ENCODE results near the gene DPF1. TPM values are rescaled to one million over a fixed set of nuclear protein-coding genes. Genes with fewer than 3 reads are reported as not detected.
A peak's percentile ranks its signal among the peaks of the same experiment; 100 is the strongest.
"Not testable (repeated sequence)": the region's sequence is repeated elsewhere in the genome, so short reads cannot be mapped to it uniquely, and the experiment has no call there.

Gene DPF1
- total and polyA plus RNA-seq, 8 donors, result 0.19 to 0.37 (median 0.26) TPM; not detected in 5

DNA sequence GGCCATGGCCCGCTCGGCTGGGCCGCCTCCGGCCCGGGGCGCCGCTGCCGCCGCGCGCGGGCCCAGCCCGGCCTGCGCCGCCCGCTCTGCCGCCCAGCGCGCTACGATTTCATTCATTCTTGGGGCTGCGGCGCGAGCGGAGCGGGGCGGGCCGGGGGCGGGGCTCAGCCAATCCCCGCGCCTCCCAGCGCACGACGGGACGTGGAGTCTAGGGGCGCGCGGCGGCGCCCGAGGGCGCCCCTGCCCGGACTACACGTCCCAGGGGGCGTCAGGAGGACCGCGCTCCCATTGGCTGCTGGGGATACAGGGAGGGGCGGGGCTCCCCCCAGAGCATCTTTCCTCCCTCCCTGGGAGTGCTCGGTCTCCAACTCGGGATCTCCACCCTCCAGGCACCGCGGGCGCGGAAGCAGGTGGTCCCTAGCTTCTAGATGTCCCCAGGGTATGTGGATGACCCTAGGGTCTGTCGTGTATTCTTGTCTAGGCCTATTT, 5.6 kb upstream of the DPF1 start:
- ATAC-seq, result peak; percentile 54 to 79 (median 70)
- Histone ChIP-seq H3K4me3 (no peak overlapping the region), H3K27ac (no peak overlapping the region), H3K4me1 (peaks cover 0 to 7% (median 0%) of the 10 kb centered on the region in 3 donors), H3K36me3 (no peaks in the 10 kb centered on the region), H3K9me3 (no peaks in the 10 kb centered on the region), H3K27me3 (peaks cover 0 to 5% (median 2%) of the 10 kb centered on the region in 4 donors)
- TF ChIP-seq CTCF (IDR thresholded peaks at IDR 0.05), result no peak
- DNase-seq, result peak in 4 of 6 donors; percentile 37 to 72 (median 55)
- 2% methylated on average over 39 to 54 of the region's 54 CpGs for WGBS, 2 donors
- intact Hi-C loops (cut with DNase I), result no loop called here
- FAIRE-seq, result no peak

GRCh38 chr19:38228491-38229439, 4.7 kb upstream of the DPF1 start:
- Histone ChIP-seq H3K9me3 (no peaks in the 10 kb centered on the region), H3K4me1 (peaks cover 0 to 7% (median 3%) of the 10 kb centered on the region in 3 donors), H3K27ac (no peak overlapping the region), H3K4me3 (peak overlapping the region in 1 of 4 donors; percentile 12), H3K27me3 (peaks cover 0 to 5% (median 2%) of the 10 kb centered on the region in 4 donors), H3K36me3 (no peaks in the 10 kb centered on the region)
- DNase-seq (peak in 2 of 6 donors; percentile 33 to 72), ATAC-seq (no peak), FAIRE-seq (no peak)
- TF ChIP-seq CTCF (IDR thresholded peaks at IDR 0.05), result no peak
- intact Hi-C loops (cut with DNase I), result no loop called here
- 1 to 2% methylated on average over 68 to 80 of the region's 80 CpGs for WGBS, 2 donors

DNA sequence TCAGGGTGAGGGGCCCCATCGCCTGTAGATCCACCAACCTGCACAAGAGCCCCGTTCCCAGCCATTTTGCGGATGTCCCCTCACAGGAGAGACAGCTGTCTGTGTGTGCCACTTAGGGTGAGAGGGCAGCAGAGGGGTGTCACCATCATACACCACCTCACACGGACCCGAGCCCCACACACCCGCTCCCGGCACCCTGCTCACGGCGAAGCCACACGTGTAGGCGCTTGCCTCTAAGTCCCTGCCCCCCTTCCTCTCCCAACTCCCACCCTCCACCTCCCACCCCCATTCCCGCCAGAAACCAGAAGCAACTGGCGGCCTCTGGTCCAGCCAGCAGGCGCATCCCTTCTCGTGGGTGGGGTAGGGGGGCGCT, 4.0 kb upstream of the DPF1 start:
- no peaks in the 10 kb centered on the region for H3K9me3 ChIP-seq
- H3K4me3 ChIP-seq, result no peak overlapping the region
- FAIRE-seq (no peak), DNase-seq (no peak), ATAC-seq (no peak)
- peaks cover 0 to 7% (median 3%) of the 10 kb centered on the region in 3 donors for H3K4me1 ChIP-seq
- intact Hi-C loops (cut with DNase I), result no loop called here
- no peaks in the 10 kb centered on the region for H3K36me3 ChIP-seq
- no peak overlapping the region for H3K27ac ChIP-seq
- H3K27me3 ChIP-seq, result peaks cover 0 to 5% (median 4%) of the 10 kb centered on the region in 4 donors
- WGBS, 2 donors, result 18 to 26% methylated on average over 16 of the region's 16 CpGs
- no peak for TF ChIP-seq CTCF (IDR thresholded peaks at IDR 0.05)

DNA sequence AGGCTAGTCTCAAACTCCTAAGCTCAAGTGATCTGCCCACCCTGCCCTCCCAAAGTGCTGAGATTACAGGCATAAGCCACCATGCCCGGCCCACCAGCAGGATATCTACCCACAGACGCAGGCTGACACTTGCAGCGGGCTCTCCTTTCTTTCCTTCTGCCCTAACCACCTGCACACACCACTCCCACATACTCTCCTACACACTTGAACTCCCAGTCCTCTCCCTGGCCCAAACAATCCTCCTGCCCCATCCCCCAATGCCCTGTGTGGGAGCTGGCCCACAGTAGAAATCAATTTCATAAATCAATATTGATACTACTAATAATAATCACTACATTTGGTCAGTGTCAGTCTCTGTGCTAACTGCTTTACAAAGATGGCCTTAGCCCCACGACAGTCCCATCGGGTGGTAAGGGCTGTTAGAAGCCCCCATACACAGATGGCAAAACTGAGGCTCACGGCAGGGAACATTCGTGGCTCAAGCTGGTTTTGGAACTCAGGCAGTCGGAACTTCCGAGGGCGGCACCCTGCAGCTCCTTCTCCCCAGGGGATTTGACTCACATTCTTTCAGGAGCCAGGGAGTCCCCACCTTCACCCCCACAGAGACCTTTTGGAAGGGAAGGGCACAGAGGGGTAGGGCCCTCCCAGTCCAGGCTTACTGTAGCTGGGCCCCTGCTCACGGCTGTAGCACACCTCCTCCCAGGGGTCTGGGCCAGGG, 3.4 kb upstream of the DPF1 start:
- Histone ChIP-seq H3K27me3 (peaks cover 0 to 7% (median 4%) of the 10 kb centered on the region in 4 donors), H3K4me3 (no peak overlapping the region), H3K36me3 (no peaks in the 10 kb centered on the region), H3K9me3 (no peaks in the 10 kb centered on the region), H3K27ac (no peak overlapping the region), H3K4me1 (peaks cover 0 to 7% (median 3%) of the 10 kb centered on the region in 3 donors)
- intact Hi-C loops (cut with DNase I), result no loop called here
- ATAC-seq (no peak), FAIRE-seq (no peak), DNase-seq (no peak)
- TF ChIP-seq CTCF (IDR thresholded peaks at IDR 0.05), result no peak
- 66 to 69% methylated on average over 11 of the region's 11 CpGs for WGBS, 2 donors

DNA sequence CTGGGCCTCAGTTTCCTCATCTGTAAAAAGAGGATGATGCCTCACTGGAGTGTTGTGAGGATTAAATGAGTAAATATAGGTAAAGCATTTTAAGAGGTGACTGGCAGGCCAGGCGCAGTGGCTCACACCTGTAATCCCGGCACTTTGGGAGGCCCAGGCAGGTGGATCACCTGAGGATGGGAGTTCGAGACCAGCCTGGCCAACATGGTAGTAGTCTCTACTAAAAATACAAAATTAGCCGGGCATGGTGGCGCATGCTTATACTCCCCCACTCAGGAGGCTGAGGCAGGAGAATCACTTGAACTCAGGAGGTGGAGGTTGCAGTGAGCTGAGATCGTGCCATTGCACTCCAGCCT, 819 bp upstream of the DPF1 start:
- H3K4me3 ChIP-seq; ATAC-seq; H3K27ac ChIP-seq; H3K4me1 ChIP-seq; H3K27me3 ChIP-seq; intact Hi-C loops (cut with DNase I); DNase-seq; H3K36me3 ChIP-seq; H3K9me3 ChIP-seq; FAIRE-seq: not testable (repeated sequence)
- WGBS, 2 donors, result 78 to 88% methylated on average over 6 of the region's 6 CpGs

Measured in pancreas (tissue), 10 donors.